Stimulated activated CD8-positive, alpha-beta memory T cell treated with anti-CD3 and anti-CD28 coated beads, Interleukin-15, amount 100 ng/mL, for 4 hours (primary cell): Measurements from ENCODE around the gene NFIC.

Experiments
- DNase-seq, 2 donors: peaks; one replicate each; pipeline ENCODE4 v3.0.0-alpha.2; 2020; ENCODE audit warnings: low read depth in 2 of 2

NFIC gene

DNA sequence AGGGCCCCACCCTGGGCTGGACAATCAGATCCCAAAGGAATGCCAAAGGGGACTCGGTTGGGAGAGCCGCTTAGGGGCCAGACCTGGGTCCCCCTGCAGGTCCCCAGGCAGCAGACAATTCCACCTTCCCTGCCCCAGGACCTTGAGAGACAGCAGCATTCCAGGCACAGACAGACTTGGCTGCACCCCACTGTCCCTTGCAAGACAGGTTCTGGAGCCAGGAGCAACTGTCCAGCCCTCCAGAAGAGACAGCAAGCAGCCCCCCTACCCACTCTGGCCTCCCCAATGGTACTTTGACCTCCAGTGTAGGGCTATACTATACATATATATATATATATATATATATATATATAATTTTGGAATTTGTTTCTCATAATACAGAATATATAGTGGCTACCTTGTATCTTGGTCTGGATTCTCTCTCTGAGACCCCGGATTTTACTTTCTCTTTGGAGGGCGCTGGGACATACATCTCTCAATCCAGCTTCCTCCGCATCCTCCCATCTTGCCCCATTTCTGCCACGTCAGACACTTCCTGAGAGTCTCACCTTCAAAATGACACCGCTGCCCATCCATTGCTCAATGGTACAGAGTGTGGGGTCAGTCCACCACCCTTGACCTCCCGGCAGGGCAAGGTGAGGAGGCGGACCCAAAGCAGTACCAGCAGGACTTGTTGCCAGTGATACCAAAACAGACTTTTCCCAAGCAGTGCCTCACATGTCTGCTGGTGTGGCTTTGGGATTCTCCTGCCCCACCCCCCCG is 101.2 kb downstream of the NFIC start:
- no peak for DNase-seq

DNA sequence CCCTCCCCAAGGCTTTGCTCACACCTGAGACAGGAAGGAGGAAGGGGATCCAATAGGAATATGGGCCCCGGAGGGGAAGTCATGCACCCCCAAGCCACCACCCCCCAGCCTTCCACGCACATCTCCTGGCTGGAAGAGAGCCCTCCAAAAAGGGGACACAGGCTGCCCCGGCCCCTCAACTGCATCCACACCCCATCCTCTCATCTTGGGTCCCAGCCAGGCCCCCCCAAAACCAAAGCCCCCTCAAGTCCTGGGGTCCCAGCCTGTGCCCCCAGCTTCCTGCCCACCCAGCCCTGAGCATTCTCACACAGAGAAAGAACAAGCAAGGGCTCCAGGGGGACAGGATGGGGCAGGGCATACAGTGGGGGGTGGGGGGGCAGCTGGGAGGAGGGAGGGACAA is 101.8 kb downstream of the NFIC start:
- no peak for DNase-seq

DNA sequence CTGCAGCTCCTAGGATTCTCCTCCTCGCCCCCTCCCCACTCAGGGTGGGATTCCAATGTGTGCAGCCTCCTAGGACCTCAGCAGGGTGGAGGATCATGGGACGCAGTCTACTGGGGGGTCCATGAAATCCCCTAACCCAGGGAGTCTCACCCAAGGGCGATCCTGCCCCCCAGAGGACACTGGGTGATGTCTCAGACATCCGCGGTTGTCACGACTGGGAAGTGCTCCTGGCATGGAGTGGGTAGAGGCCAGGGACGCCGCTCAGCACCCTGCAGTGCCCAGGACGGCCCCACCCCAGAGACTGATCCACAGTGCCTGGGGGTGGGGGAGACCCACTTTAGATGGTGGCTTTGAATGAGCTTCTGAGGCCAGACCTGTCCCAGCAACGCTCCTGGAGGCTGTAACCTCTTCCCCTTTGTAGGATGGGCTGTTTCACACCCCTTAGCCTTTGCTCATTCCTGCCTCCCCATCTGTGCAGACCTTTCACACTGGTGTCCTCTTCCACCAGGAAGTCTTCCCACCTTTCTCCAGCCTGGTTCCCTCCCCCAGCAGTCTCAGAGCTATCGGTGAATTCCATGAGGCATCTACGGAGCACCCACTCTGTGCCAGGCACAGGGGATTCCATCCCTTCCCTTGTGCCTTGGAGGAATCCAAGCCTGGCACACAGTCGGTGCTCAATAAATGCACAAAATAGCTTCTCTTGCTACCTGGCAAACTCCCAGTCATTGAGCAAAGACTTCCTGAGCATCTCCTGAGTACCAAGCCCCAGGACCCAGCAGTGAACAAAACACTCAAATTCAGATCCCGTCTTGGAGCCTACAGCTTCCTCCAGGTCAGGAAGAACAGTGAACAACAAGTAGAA is 103.5 kb downstream of the NFIC start:
- no peak for DNase-seq

GRCh38 chr19:3470500-3471128 is 104.2 kb downstream of the NFIC start:
- DNase-seq = no peak

- no peak for DNase-seq
Measured at GRCh38 chr19:3471954-3472655, 105.7 kb downstream of the NFIC start.

DNA sequence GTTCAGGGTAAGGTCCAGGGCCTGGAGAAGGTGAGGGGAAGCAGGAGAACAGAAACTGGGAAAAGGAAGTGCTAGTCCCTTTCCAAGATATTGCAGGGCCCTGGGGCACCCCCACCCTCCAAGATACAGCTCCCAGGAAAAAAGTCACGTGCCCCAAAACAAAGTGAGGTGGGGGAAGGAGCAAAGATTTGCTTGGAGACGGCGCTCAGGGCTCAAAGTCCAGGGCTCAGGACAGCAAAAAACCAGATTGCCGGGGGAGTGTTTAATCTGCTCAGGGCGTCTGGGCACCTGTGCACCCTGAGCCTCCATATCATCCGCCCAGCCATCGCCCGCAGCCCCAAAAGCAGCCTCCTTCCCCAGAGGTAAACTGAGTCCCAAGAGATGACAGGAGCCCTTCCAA is 107.6 kb downstream of the NFIC start:
- no peak for DNase-seq

GRCh38 chr19:3474614-3475013 is 108.2 kb downstream of the NFIC start:
- no peak for DNase-seq

DNA sequence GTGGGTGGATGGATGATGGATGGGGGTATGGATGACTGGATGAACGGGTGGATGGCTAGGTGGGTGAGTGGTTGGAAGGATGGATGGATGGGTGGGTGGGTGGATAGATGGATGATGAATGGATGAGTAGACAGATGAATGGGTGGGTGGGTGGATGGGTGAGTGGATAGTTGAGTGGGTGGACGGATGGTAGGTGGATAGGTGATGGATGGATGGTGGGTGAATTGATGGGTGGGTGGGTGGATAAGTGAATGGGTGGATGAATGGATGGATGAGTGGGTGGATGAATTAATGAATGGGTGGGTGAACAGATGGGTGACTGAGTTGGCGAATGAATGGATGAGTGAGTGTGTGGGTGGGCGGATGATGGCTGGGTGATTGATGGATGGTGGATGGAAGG is 109.1 kb downstream of the NFIC start:
- DNase-seq = no peak

DNA sequence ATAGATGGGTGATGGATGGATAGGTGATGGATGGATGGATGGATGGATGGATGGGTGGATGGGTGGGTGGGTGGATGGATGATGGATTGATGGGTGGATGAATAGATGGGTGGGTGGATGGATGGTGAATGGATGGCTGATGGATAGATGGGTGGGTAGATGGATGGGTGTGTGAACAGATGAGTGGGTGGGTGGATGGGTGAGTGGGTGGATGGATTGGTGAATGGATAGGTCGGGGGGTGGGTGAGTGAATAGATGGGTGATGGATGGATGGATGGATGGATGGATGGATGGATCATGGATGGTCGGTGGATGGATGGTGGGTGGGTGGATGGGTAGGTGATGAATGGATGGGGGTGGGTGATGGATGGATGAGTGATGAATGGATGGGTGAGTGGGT is 110.4 kb downstream of the NFIC start:
- DNase-seq = no peak

DNA sequence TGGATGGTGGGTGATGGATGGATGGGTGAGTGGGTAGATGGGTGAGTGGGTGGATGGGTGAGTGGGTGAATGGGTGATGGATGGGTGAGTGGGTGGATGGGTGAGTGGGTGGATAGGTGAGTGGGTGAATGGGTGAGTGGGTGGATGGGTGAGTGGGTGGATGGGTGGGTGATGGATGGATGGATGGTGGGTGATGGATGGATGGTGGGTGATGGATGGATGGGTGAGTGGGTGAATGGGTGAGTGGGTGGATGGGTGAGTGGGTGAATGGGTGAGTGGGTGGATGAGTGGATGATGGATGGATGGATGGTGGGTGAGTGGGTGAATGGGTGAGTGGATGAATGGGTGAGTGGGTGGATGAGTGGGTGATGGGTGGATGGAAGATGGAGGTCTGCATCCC is 111.1 kb downstream of the NFIC start:
- DNase-seq = no peak

GRCh38 chr19:3477951-3478350 is 111.6 kb downstream of the NFIC start:
- no peak for DNase-seq

GRCh38 chr19:3478409-3479176 is 112.2 kb downstream of the NFIC start:
- no peak for DNase-seq

GRCh38 chr19:3479177-3479833 is 112.9 kb downstream of the NFIC start:
- DNase-seq = no peak

GRCh38 chr19:3479834-3480215 is 113.4 kb downstream of the NFIC start:
- no peak for DNase-seq

DNA sequence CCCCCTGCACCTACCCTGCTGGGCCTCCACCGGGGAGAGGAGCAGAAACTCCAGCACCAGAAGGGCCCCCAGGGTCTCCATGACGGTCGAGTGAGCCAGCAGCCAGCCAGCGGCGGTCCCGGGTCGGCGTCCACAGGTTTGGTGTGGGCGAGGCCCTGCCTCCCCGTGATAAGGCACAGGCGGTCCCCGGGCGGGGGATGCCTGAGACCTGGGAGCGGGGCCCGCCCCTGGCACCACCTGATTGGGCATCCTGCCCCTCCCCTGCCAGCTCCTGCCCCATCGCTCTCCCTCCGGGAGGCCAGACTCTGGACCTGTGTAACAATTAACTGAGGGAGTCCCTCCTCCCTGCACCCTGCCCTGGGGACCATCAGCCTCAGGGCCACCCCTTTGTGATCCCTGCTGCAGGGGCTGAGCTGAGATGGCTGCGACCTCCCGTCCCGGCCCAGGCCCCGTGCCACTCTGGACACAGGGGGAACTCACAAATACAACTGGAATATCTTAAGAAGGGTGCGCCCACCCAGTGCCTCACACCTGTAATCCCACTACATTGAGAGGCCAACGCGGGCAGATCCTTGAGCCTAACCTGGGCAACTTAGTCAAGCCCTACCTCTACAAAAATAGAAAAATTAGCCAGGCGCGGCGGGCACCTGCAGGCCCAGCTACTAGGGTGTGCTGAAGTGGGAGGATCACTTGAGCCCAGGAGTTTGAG is 114.2 kb downstream of the NFIC start, which contains the start of gene SMIM24:
Gene SMIM24 (minus strand): TSS at position 143 of the 709 bp plus-strand sequence. CDS start 62 bp downstream, at position 81.
- DNase-seq = no peak

- no peak for DNase-seq
Measured at GRCh38 chr19:3481241-3482090, 115.1 kb downstream of the NFIC start.

DNA sequence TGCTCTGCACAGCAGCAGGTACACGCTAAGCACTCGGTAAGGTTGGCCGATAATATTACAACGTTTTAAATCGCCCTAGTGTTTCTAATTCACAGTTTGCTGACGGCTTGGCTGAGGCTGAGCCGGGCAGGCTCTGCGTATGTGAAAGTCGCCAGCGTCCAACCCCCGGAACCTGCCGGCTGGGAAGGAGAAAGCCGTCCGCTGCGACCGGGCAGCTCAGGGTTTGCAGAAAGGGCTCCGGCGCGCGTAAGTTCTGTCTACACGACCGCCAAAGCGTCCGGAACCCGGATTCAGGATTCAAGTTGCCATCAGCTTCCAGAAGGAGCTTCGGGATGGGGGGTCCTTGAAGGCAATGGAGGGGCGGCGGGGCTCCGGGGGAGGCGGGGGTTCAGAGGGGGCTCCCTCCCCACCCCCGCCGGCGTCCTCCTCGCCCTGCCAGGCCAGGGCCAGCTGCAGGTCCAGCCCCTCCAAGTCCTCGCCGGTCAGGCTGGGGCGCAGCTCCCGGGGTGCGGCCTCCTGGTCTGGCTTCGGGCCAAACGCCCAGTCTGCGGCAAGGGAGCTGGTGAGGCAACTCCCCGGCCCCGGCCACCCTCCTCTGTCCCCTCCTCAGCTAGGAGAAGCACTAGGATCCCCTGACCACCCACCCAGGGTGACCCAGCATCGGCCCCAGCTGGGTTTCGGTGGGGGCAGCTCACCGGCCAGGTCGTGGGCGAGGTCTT is 116.3 kb downstream of the NFIC start:
- DNase-seq = no peak

DNA sequence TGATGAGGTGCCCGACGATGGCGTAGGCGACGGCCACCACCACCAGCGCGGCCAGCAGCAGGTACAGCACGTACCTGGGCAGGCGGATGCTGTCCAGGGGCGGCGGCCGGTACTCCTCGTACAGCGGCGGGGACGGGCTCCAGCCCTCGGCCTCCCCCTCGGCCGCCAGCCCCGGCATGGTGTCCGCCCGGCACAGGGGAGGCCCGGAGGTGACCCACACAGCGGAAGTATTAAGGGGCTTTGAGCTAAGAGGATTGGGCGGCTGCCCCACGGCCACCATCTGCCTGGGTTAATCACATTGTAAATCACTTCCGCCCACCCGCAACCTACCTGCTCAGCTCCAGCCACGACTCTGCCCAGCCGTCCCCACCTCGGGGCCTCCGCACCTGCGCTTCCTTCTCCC is 116.8 kb downstream of the NFIC start, which contains the start of gene SMIM44:
Gene SMIM44 (minus strand): TSS at position 216 of the 403 bp plus-strand sequence. CDS start 38 bp downstream, at position 178.
- no peak for DNase-seq
